GM11168 (cell line): Measurements from ENCODE around the gene MT1G.
"Not testable (repeated sequence)": the region's sequence is repeated elsewhere in the genome, so short reads cannot be mapped to it uniquely, and the experiment has no call there.

ENCODE experiments used
- in situ Hi-C: fragments of 300-500 bp; cut with MboI; formaldehyde crosslinking; loops from one replicate; pipeline ENCODE4 v1.12.0; 2022; ENCODE audit warnings: low sequenced_read_pairs; ENCODE audit not compliant: unreplicated experiment

MT1G gene

GRCh38 chr16:56686758-56687157, 18.9 kb upstream of the MT1G start:
- in situ Hi-C loops, result no loop called here

- in situ Hi-C loops, result no loop called here
These were observed 17.2 kb upstream of the MT1G start for GRCh38 chr16:56684926-56685590.

- in situ Hi-C loops, result no loop called here
These were observed 16.5 kb upstream of the MT1G start for GRCh38 chr16:56684256-56684925.

DNA sequence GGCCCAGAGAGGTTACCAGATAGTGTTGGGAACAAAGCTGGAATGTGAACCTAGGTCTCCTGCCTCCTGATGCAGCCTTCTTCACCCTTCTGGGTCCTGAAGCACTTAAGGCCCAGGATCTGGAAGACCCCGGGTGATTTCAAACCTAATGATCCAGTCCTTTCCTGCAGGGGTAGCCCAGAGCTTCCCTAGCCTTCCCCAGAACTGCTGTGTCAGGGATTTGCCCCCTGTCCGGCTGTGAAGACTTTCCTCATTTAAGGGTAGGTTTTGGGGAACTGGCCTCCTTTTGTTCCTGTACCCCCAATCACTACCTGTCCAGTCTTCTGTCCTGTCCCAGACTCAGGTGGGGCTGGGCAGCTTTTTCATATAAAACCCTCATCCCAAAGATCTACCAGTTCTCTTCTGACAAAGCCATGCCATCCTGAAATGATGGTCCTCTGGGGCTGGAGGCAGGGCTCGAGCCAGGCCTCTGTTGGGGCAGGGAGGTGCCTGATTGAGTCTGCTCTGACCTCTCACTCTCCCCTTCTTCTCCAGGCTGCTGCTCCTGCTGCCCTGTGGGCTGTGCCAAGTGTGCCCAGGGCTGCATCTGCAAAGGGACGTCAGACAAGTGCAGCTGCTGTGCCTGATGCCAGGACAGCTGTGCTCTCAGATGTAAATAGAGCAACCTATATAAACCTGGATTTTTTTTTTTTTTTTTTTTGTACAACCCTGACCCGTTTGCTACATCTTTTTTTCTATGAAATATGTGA, 15.7 kb upstream of the MT1G start:
- in situ Hi-C loops, result no loop called here

- in situ Hi-C loops, result no loop called here
These were observed 15.0 kb upstream of the MT1G start for GRCh38 chr16:56682703-56683397.

DNA sequence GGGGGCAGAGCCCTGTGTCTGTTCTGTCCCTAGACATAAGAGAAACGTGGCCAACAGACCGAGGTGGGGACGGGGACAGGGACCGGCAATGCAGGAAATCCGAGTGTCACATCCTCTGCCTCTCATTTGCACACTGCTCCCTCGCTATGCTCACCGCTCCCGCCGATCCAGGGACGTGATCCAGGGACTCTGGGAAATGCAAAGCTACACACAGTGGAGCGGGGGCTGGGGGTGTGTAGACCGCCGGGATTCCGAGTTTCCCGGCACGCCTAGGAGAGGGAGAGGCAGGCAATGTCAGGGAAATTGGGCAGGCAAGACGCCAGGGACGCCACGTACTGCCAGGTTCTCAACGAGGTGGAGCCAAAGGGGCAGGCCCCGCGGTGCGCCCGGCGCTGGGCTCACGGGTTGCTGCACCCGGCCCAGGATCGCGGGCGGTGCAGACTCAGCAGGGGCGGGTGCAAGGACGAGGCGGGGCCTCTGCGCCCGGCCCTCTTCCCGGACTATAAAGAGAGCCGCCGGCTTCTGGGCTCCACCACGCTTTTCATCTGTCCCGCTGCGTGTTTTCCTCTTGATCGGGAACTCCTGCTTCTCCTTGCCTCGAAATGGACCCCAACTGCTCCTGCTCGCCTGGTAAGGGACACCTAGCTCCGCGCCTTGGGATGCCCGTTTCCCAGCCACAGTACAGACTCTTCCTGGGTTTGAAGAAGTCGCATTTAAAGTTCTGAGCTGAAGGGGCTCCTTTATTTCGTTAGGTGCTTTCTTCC, 14.3 kb upstream of the MT1G start, which contains the start of gene MT1X:
Gene MT1X, plus strand, starts transcription at position 532 of the 764 bp plus-strand sequence. Its CDS starts 71 bp downstream, at position 603.
- in situ Hi-C loops, result no loop called here

DNA sequence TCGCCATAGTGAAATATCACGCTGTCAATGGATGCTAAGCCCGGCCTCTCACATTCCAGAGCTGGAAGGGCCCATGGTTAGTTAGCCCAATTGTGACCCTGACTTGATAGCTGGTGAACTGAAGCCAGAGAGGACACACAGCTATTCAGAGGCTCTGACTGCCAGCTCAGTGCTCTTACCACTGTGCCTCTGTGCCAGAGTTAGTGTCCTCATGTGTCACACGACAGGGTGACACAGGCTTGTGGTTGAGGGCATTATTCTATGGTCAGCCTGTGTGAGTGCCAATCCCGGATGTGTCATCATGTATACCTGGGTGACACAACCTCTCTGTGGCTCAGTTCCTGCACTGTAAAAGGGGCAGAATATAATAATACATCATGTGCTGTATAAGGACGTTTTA, 12.0 kb upstream of the MT1G start:
- in situ Hi-C loops, result no loop called here

GRCh38 chr16:56679078-56679730, 11.3 kb upstream of the MT1G start:
- in situ Hi-C loops, result no loop called here

DNA sequence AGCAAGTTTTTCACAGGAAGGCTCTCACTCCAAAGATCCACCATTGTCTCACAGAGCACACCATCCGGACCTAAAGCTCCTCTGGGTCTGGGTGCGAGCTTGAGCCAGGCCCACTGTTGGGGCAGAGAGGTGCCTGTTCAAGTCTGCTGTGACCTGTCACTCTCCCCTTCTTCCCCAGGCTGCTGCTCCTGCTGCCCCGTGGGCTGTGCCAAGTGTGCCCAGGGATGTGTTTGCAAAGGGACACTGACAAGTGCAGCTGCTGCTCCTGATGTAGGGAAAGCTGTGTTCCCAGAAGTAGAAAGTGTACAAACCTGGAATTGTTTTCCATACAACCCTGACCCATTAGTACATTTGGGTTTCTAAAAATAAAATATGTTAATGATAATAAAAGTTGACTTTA, 9.6 kb upstream of the MT1G start:
- in situ Hi-C loops, result no loop called here

DNA sequence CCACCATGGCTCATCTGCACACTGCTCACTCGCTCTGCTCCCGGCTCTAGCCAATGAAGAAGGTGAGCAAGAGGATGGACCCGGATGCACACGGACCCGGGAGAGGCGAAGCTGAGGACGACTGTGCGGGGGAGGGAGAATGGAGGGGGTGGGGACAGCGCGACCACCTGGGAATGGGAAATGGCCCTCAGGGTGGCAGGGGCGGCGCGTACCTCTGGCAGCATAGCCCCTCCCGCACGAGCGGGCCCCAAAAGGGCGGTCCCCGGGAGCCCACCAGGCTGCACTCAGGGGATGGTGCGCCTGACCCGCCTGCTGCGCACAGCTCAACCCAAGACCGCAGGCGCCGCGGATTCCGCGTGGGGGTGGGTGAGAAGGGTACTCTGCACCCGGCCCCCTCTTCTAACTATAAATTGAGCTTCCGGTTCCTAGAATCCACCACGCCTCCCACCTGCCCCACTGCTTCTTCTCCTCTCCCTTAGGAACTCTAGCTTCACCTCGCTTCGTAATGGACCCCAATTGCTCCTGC, 7.9 kb upstream of the MT1G start:
- in situ Hi-C loops, result no loop called here

DNA sequence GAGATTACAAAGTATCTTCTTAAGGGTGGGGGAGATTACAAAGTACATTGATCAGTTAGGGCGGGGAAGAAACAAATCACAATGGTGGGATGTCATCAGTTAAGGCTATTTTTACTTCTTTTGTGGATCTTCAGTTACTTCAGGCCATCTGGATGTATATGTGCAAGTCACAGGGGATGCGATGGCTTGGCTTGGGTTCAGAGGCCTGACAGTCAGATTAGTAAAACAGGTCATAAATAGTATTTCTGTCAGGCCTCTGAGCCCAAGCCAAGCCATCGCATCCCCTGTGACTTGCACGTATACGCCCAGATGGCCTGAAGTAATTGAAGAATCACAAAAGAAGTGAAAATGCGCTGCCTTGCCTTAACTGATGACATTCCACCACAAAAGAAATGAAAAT, 6.7 kb upstream of the MT1G start:
- in situ Hi-C loops, result not testable (repeated sequence)

GRCh38 chr16:56673921-56674320, 6.1 kb upstream of the MT1G start:
- in situ Hi-C loops, result no loop called here

GRCh38 chr16:56672761-56673536, 5.1 kb upstream of the MT1G start:
- in situ Hi-C loops, result no loop called here

DNA sequence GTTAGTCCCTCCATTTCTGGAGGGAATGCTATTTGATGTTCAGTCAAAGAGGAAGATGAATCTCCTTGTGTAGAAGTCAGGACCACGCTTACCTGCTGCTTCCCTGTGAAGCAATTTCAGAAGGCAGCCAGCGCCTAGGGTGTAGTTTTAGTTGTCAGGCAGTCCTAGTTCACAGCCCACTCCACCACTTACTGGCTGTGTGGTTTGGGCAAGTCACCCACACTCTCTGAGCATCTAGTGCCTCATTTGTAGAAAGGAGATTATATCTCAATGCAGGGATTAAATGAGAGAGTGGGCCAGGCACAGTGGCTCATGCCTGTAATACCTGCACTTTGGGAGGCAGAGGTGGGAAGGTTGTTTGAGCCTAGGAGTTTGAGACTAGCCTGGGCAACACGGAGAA, 4.3 kb upstream of the MT1G start:
- in situ Hi-C loops, result not testable (repeated sequence)

DNA sequence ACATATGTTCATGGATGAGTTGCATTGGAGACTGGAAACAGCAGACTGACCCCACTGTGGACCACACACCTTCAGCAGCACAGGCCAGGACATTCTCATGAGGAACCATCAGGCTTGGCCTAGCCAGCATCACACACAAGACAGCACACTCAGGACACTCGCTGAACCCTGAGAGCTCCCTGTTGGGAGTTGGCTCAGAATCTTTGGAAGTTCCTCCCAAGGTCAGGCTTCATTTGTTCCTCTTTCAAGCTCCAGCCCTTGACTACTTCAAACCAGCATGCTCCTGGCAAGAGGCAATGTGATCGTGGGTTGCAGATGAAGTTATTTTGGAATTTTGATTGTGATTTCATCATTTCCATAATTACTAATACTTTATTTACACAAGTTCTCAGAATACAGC, 3.8 kb upstream of the MT1G start:
- in situ Hi-C loops, result not testable (repeated sequence)

DNA sequence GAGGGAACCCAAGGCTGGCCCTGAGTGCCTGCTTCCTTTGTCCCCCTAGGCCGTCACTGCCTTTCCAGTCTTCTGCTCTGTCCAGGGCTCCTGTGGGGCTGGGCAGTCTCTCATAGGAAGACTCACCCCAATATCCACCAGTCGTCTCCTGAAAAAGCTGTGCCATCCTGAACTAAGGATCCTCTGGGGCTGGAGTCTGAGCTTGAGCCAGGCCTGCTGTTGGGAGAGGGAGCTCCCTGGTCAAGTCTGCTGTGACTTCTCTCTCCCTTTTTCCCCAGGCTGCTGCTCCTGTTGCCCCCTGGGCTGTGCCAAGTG, 2.7 kb upstream of the MT1G start:
- in situ Hi-C loops, result no loop called here

- in situ Hi-C loops, result no loop called here
These were observed 2.2 kb upstream of the MT1G start for GRCh38 chr16:56669840-56670619.
